Mammary epithelial cell (primary cell): Measurements from ENCODE around the gene B4GALNT1.

ENCODE experiments used
- EZH2 ChIP-seq: IDR thresholded peaks from 2 replicates; pipeline ENCODE4 v1.6.1; 2012; ENCODE audit warnings: low read length, inconsistent platforms, borderline replicate concordance
- TF ChIP-seq, protein P1 (sequence below), 2 donors: IDR thresholded peaks in 1 of 2; conservative IDR thresholded peaks in 1 of 2; 2 replicates each; pipeline ENCODE4 v1.5.1; 2011 to 2012; ENCODE audit warnings: inconsistent platforms in 2 of 2, low read length in 2 of 2, mild to moderate bottlenecking in 2 of 2, control low read depth in 1 of 2, low read depth in 1 of 2; ENCODE audit not compliant: insufficient read depth in 1 of 2; ENCODE audit errors: extremely low read depth in 1 of 2

- TF ChIP-seq EZH2, result no peak
- TF ChIP-seq, protein P1, sequence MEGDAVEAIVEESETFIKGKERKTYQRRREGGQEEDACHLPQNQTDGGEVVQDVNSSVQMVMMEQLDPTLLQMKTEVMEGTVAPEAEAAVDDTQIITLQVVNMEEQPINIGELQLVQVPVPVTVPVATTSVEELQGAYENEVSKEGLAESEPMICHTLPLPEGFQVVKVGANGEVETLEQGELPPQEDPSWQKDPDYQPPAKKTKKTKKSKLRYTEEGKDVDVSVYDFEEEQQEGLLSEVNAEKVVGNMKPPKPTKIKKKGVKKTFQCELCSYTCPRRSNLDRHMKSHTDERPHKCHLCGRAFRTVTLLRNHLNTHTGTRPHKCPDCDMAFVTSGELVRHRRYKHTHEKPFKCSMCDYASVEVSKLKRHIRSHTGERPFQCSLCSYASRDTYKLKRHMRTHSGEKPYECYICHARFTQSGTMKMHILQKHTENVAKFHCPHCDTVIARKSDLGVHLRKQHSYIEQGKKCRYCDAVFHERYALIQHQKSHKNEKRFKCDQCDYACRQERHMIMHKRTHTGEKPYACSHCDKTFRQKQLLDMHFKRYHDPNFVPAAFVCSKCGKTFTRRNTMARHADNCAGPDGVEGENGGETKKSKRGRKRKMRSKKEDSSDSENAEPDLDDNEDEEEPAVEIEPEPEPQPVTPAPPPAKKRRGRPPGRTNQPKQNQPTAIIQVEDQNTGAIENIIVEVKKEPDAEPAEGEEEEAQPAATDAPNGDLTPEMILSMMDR (conservative IDR thresholded peaks at IDR 0.05 in 1 of 2, IDR thresholded peaks at IDR 0.05 in 1 of 2; ENCODE audit: extremely low read depth in 1 of 2, insufficient read depth in 1 of 2, low read depth in 1 of 2, low read length in 2 of 2), result no peak
Measured at GRCh38 chr12:57617942-57618341, 15.1 kb downstream of the B4GALNT1 start.
